ENCODE measurements around the gene PALLD. TPM values are rescaled to one million over a fixed set of nuclear protein-coding genes. Genes with fewer than 3 reads are reported as not detected.

PALLD gene
- polyA plus RNA-seq, 3 donors, result 6.1 to 11.8 (median 9.9) TPM

GRCh38 chr4:168659741-168660465, 163.1 kb downstream of the PALLD start:
- Histone ChIP-seq H3K36me3 (replicated peaks in 1 of 2; ENCODE audit: control insufficient read depth in 1 of 2, insufficient read depth in 2 of 2, low read length in 2 of 2) (no peaks in the 10 kb centered on the region), H3K4me2 (replicated peaks; ENCODE audit: extremely low read depth, low read length, poor library complexity, severe bottlenecking) (no peak overlapping the region), H3K4me1 (ENCODE audit: control insufficient read depth in 1 of 2, insufficient read depth in 2 of 2, low read length in 2 of 2) (no peaks in the 10 kb centered on the region), H3K27ac (ENCODE audit: low read depth in 1 of 2, low read length in 2 of 2) (no peak overlapping the region), H3K4me3 (replicated peaks in 1 of 3; ENCODE audit: low read depth in 2 of 3, low read length in 3 of 3) (no peak overlapping the region), H3K79me2 (ENCODE audit: insufficient read depth, low read length) (no peaks in the 10 kb centered on the region), H2AFZ (ENCODE audit: insufficient read depth, low read depth, low read length, poor library complexity, severe bottlenecking) (no peak overlapping the region), H3K9me3 (replicated peaks in 1 of 2; ENCODE audit: control insufficient read depth in 1 of 2, insufficient read depth in 1 of 2, low read length in 2 of 2) (no peaks in the 10 kb centered on the region), H3K9ac (ENCODE audit: insufficient read depth, low read length, poor library complexity, severe bottlenecking) (no peak overlapping the region), H4K20me1 (ENCODE audit: insufficient read depth, low read length) (no peaks in the 10 kb centered on the region), H3K27me3 (ENCODE audit: control insufficient read depth in 2 of 2, insufficient read depth in 2 of 2, low read length in 2 of 2) (peaks cover 0 to 6% of the 10 kb centered on the region in 2 donors)
- H3K27ac Mint-ChIP-seq, result no peak overlapping the region
- H3K4me1 Mint-ChIP-seq, result no peaks in the 10 kb centered on the region
- H3K4me3 Mint-ChIP-seq, result no peak overlapping the region
- WGBS (ENCODE audit: insufficient coverage), result 100% methylated on average over 1 of the region's 3 CpGs
- H3K27me3 Mint-ChIP-seq (ENCODE audit: low read depth in 3 of 3), result peaks cover 0 to 6% (median 5%) of the 10 kb centered on the region in 3 donors
- no peak for DNase-seq
- intact Hi-C loops (cut with micrococcal nuclease), result no loop called here
- no peaks in the 10 kb centered on the region for H3K36me3 Mint-ChIP-seq
- TF ChIP-seq, protein P1, sequence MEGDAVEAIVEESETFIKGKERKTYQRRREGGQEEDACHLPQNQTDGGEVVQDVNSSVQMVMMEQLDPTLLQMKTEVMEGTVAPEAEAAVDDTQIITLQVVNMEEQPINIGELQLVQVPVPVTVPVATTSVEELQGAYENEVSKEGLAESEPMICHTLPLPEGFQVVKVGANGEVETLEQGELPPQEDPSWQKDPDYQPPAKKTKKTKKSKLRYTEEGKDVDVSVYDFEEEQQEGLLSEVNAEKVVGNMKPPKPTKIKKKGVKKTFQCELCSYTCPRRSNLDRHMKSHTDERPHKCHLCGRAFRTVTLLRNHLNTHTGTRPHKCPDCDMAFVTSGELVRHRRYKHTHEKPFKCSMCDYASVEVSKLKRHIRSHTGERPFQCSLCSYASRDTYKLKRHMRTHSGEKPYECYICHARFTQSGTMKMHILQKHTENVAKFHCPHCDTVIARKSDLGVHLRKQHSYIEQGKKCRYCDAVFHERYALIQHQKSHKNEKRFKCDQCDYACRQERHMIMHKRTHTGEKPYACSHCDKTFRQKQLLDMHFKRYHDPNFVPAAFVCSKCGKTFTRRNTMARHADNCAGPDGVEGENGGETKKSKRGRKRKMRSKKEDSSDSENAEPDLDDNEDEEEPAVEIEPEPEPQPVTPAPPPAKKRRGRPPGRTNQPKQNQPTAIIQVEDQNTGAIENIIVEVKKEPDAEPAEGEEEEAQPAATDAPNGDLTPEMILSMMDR (IDR thresholded peaks at IDR 0.05), result no peak
- H3K9me3 Mint-ChIP-seq, result no peaks in the 10 kb centered on the region

GRCh38 chr4:168662297-168662984, 165.6 kb downstream of the PALLD start:
- DNase-seq, result no peak
- TF ChIP-seq, protein P1 (IDR thresholded peaks at IDR 0.05), result no peak
- no peaks in the 10 kb centered on the region for H3K36me3 Mint-ChIP-seq
- WGBS (ENCODE audit: insufficient coverage), result no CpG with 5 or more reads among the region's 1 CpG
- H3K4me1 Mint-ChIP-seq, result no peaks in the 10 kb centered on the region
- H3K4me3 Mint-ChIP-seq, result no peak overlapping the region
- Histone ChIP-seq H3K27ac (ENCODE audit: low read depth in 1 of 2, low read length in 2 of 2) (no peak overlapping the region), H3K27me3 (ENCODE audit: control insufficient read depth in 2 of 2, insufficient read depth in 2 of 2, low read length in 2 of 2) (no peaks in the 10 kb centered on the region), H3K4me2 (replicated peaks; ENCODE audit: extremely low read depth, low read length, poor library complexity, severe bottlenecking) (no peak overlapping the region), H4K20me1 (ENCODE audit: insufficient read depth, low read length) (no peaks in the 10 kb centered on the region), H3K79me2 (ENCODE audit: insufficient read depth, low read length) (no peaks in the 10 kb centered on the region), H3K9me3 (replicated peaks in 1 of 2; ENCODE audit: control insufficient read depth in 1 of 2, insufficient read depth in 1 of 2, low read length in 2 of 2) (no peaks in the 10 kb centered on the region), H2AFZ (ENCODE audit: insufficient read depth, low read depth, low read length, poor library complexity, severe bottlenecking) (no peak overlapping the region), H3K9ac (ENCODE audit: insufficient read depth, low read length, poor library complexity, severe bottlenecking) (no peak overlapping the region), H3K4me3 (replicated peaks in 1 of 3; ENCODE audit: low read depth in 2 of 3, low read length in 3 of 3) (no peak overlapping the region), H3K36me3 (replicated peaks in 1 of 2; ENCODE audit: control insufficient read depth in 1 of 2, insufficient read depth in 2 of 2, low read length in 2 of 2) (no peaks in the 10 kb centered on the region), H3K4me1 (ENCODE audit: control insufficient read depth in 1 of 2, insufficient read depth in 2 of 2, low read length in 2 of 2) (no peaks in the 10 kb centered on the region)
- H3K9me3 Mint-ChIP-seq, result no peaks in the 10 kb centered on the region
- intact Hi-C loops (cut with micrococcal nuclease), result no loop called here
- no peak overlapping the region for H3K27ac Mint-ChIP-seq
- H3K27me3 Mint-ChIP-seq (ENCODE audit: low read depth in 3 of 3), result peaks cover 0 to 3% (median 1%) of the 10 kb centered on the region in 3 donors

All from CD14-positive monocyte (primary cell).